HG03520 (cell line): Measurements from ENCODE around the gene SPEF1.
"Not testable (repeated sequence)": the region's sequence is repeated elsewhere in the genome, so short reads cannot be mapped to it uniquely, and the experiment has no call there.

Source experiments
- ATAC-seq: cut with Tn5 transposase; IDR thresholded peaks from one replicate; pipeline ENCODE4 v1.9.1; 2021; ENCODE audit warnings: mild to moderate bottlenecking, moderate library complexity; ENCODE audit not compliant: unreplicated experiment

SPEF1 gene

DNA sequence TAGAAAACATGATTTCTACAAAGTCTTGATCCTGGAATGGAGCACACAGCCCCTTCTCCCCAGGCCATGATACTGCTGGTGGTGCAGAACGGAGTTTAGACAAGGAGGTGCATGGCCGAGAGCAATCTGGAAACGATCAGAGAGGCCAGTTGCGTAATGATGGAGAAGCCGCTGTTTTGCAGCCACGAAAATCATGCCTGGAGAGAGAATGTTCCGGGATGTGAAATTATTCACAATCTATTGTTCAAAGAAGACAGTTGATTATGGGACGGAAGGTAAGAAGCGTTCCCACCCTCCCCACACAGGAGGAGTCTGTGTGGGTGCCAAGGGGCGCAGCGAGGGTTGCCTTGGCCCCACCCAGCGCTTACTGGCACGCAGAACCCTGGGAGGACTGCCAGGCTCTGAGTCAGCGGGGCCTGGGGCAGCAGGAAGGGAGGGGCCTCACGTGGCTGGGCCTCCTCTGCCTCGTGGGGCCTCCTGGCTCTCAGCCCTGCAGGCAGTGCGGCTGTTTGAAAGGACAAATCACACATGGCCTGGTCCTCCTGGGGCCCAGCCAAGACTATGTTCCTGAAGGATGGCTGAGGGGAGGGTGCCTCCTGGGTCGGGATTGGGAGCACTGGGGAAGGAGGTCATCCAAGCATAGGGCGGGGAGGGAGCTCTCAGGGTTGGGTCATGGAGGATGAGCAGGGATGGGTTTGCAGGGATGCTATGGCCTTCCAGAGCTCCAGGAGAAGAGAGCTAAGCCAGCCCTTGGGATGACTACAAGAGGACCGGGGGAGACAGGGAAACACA, 30.4 kb upstream of the SPEF1 start:
- no peak for ATAC-seq

GRCh38 chr20:3808544-3808943, 27.3 kb upstream of the SPEF1 start:
- ATAC-seq = no peak

DNA sequence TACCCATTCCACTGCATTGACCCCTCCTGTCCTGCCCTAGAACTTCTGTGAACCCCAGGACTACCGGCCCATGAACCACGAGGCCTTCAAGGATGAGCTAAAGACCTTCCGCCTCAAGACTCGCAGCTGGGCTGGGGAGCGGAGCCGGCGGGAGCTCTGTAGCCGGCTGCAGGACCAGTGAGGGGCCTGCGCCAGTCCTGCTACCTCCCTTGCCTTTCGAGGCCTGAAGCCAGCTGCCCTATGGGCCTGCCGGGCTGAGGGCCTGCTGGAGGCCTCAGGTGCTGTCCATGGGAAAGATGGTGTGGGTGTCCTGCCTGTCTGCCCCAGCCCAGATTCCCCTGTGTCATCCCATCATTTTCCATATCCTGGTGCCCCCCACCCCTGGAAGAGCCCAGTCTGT, 23.5 kb upstream of the SPEF1 start:
- no peak for ATAC-seq

- no peak for ATAC-seq
These were observed 23.1 kb upstream of the SPEF1 start for GRCh38 chr20:3804254-3804751.

- no peak for ATAC-seq
These were observed 22.6 kb upstream of the SPEF1 start for GRCh38 chr20:3803854-3804253.

- ATAC-seq = no peak
These were observed 22.0 kb upstream of the SPEF1 start for GRCh38 chr20:3803289-3803688.

DNA sequence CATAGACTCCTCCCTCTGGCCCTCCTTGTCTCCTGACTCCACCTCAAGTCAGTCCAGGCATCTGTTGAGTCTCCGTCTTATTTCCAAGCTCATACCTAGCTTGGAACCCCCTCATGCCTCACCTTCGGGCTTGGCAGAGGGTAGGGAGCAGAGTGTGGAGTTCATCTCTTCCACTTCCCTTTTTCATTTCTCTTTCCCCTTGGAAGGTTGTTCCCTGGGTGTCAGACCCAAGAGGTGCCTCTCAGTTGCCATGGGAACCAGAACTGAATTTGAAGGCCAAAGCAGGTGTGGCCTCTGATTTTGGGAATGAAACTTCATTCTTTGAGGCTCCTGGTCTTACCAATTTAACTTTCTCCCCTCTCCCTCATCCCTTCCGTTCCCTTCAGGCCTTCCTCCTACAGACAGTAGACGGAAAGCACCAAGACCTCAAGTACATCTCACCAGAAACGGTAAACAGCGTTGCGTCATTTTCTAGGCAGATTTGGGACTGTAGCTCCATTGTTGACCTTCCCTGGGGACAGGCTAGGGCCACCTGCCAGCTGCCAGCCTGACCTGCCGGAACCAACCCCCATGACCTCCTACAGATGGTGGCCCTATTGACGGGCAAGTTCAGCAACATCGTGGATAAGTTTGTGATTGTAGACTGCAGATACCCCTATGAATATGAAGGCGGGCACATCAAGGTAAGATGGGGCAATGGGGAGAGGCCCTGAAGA, 21.4 kb upstream of the SPEF1 start:
- no peak for ATAC-seq

DNA sequence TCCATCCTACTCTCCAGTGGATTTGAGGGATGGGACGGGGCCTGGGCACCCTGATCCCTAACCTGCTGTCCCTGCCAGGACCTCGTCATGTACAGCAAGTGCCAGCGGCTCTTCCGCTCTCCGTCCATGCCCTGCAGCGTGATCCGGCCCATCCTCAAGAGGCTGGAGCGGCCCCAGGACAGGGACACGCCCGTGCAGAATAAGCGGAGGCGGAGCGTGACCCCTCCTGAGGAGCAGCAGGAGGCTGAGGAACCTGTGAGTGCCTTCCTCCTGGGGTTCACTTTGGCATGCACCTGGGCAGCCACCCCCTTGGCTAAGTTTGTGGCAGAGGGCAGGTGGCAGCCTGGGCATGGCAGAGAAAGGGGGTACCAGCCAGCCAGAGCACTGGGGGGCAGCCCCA, 20.6 kb upstream of the SPEF1 start:
- ATAC-seq = no peak

DNA sequence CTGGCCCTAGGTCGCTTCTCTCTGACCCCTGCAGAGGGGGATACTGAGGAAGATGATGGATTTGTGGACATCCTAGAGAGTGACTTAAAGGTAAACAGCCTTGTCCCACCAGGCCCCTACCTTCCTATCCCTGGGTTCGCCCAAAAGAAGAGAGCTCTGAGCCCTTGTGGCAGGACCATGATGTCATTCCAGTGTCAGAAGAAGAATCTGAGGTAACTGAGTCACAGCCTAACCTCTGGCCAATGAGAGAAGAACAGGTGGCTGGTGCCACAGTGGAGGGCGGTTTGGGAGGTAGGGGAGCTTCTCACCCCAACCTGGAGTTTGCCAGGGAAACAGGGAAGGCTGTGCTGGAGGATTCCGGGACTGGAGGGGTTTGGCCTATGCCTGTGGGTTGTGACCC, 20.1 kb upstream of the SPEF1 start:
- no peak for ATAC-seq

DNA sequence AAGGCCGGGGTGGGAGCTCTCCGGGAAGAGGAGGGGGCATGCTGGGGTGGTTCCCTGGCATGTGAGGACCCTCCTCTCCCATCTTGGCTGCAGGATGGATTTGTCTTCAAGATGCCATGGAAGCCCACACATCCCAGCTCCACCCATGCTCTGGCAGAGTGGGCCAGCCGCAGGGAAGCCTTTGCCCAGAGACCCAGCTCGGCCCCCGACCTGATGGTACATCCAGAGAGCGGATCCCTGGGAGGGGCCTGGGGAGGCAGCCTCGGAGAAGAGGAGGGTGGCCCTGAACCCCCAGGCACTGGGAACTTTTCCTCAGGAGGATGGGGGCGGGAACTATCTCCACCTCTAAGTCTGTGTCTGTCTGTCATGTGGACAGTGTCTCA, 19.6 kb upstream of the SPEF1 start:
- no peak for ATAC-seq

GRCh38 chr20:3800256-3800877, 19.1 kb upstream of the SPEF1 start:
- no peak for ATAC-seq

DNA sequence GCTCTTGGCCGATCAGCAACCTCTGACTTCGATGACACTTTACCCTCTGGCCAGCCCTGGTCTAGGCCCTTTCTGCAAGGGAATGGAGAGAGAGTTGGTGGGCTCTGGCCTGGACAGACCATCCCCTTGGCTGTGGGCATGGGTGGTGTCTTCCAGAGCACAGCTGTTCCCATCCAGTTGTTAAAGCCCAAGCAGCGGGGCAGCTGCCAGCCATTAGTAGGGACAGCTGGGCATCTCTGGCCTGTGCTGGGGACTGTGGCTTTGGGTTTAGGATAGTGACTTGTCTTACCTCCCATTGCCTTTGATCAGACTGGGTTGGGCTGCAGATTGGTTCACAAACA, 17.6 kb upstream of the SPEF1 start:
- no peak for ATAC-seq

DNA sequence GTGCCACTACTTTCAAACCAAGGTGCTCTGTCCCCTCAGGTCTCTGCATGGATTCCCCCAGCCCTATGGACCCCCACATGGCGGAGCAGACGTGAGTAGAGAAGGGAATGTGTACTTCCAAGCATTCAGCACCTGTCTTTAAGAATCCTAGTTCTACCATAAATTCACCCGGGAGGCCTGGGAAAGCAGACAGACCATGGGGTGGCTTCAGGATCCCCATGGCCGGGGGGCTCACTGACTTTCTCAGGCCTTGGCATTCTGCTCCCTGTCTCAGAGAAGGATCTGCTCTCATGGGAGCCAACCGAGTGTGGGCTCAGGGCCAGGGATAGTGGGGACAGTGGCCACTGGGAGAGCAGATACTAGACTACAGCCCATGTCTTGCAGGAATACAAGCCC, 17.1 kb upstream of the SPEF1 start:
- ATAC-seq = no peak

DNA sequence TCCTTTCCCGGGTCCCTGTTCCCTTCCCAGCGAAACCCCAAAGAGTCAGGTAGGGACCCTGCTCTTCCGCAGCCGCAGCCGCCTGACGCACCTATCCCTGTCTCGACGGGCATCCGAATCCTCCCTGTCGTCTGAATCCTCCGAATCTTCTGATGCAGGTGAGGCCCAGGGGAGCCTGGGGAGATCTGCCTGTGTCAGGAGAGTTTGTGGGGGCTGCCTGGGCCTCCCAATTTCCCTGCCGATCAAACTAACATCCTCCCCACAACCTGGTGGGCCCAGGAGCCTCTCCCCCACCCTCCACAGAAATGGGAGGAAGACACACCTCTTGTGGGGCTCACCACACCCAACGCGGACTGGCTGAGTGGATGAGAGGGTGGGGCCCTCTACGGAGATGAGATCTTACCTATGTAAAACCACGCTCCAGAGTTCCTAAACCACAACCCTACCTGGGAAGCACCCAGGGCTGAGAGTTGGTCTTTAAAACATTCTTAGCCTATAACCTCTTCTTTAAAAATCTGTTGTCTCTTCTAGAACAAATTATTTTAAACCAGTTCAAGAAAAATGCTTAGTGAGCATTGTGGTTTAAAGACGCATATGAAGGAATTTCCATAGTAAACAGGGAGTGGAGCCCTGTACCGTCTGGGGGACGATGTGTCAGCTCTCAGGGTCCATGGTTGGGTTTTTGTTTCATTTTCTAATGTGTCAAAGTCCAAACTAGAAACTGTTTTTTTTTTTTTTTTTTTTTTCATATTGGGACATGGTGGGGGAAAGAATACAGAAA, 16.5 kb upstream of the SPEF1 start:
- no peak for ATAC-seq

GRCh38 chr20:3797226-3797545, 15.9 kb upstream of the SPEF1 start:
- no peak for ATAC-seq

GRCh38 chr20:3796477-3797225, 15.4 kb upstream of the SPEF1 start:
- ATAC-seq = peak; percentile 0

DNA sequence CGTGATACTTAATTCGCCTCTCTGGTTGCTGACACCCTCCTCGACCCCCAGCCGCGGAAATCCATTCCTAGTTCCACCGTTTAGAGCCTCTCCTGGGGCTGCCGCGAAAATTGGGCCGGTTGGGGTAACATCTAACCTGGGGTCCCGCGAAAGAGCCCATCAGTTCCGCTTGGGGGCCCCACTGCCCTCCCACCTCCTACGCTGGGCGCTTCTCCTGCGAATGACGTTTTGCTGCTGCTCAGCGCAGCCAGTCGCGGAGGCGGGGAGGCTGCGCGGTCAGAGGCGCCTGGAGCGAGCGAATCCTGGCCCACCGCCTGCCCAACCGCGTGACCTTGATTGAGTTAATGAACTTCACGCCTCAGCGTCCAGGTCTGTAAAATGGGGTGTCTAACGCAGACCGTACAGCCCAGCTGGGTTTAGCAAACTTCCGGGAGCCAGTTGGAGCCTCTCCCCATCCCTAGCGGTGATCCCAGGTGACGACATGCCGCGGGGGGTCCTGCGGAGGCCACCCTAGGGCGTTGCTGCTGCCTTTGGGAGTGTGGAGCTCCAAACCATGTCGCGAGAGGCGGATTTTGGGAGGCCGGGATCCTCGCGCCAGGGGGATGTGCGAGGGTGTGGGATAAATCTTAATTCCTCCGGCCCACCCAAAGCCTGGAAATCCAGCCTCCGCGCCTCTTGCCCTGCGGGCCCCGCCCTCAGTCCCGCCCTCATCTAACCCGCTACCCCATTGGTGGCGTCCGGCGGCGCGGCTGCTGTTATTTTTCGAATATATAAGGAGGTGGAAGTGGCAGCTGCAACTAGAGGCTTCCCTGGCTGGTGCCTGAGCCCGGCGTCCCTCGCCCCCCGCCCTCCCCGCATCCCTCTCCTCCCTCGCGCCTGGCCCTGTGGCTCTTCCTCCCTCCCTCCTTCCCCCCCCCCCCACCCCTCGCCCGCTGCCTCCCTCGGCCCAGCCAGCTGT, 14.5 kb upstream of the SPEF1 start, which contains the start of gene CDC25B:
Gene CDC25B, plus strand, starts transcription at position 800 of the 958 bp plus-strand sequence. CDS start 222 bp downstream, outside the sequence.
- peak; percentile 58 for ATAC-seq

- no peak for ATAC-seq
These were observed 13.6 kb upstream of the SPEF1 start for GRCh38 chr20:3794701-3795420.

DNA sequence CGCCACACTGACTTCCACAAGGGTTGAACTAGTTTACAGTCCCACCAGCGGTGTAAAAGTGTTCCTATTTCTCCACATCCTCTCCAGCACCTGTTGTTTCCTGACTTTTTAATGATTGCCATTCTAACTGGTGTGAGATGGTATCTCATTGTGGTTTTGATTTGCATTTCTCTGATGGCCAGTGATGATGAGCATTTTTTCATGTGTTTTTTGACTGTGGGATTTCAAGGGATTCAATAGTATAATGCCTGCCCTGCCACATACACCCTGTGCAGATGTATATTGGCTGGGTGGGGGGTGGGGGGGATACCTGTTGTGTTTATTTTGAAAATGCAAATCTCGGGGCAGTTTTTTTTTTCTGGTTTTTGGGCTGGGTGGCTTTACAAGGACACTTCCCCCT, 12.9 kb upstream of the SPEF1 start:
- ATAC-seq = not testable (repeated sequence)
